Measurements from ENCODE around the gene SHOC2. TPM values are rescaled to one million over a fixed set of nuclear protein-coding genes. Genes with fewer than 3 reads are reported as not detected.

SHOC2 gene
- total RNA-seq (10 to 100 TPM; 34.8 to 41.2 (median 37.6) TPM), polyA plus RNA-seq (10 to 100 TPM; 20.0 to 45.8 (median 22.5) TPM)
- long read RNA-seq, donor 1, transcript SHOC2-202 (9 exons, 3,943 nt), result major isoform, 12 of 17 reads
- long read RNA-seq, donor 1, partial matches to known transcripts, result 2 of 17 reads
- long read RNA-seq, donor 1, other reads (novel, unspliced or antisense), result 3 of 17 reads
- long read RNA-seq, donor 2, transcript SHOC2-202 (9 exons, 3,943 nt), result major isoform, 32 of 49 reads
- long read RNA-seq, donor 2, partial matches to known transcripts, result 10 of 49 reads
- long read RNA-seq, donor 2, other reads (novel, unspliced or antisense), result 7 of 49 reads

DNA sequence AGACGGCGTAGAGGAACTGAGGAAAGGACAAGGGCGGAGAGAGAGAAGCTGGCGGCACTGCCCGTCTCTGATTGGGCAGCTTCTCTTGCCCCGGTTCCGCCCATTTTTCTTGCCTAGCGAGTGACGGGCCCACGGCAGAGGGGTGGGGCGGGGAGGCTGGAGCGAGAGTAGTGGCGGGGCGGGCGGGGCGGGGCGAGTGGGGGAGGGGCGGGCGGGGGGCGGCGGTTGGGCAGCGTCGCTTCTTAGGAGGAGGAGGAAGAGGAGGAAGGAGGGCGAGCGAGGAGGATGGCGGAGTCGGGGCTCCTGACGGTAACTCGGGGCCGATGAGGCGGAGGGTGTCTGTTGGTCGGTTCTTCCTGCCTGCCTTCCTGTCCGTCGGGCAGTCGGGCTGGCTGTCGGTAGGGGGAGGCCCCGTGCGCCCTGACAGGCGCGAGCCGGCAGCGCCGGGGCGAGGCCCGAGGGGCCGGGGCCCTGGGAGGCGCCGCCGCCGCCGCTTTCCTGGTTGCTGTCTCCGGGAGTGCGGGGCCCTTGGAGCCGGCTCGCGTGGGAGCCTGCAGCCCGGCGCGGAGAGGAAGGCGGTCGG, at the start of gene SHOC2:
Gene SHOC2 (plus strand): TSS at position 256 of the 583 bp plus-strand sequence. CDS start 44,755 bp downstream, outside the sequence.
- intact Hi-C loops (cut with DNase I), result loop anchor here in 1 of 2 donors (1.0 kb wide), 1 partner anchor 48 kb away; the partner anchor contains the start of gene PDCD4
- no peaks in the 10 kb centered on the region for H3K27me3 ChIP-seq (ENCODE audit: insufficient read depth in 3 of 3, low read length in 2 of 3)

DNA sequence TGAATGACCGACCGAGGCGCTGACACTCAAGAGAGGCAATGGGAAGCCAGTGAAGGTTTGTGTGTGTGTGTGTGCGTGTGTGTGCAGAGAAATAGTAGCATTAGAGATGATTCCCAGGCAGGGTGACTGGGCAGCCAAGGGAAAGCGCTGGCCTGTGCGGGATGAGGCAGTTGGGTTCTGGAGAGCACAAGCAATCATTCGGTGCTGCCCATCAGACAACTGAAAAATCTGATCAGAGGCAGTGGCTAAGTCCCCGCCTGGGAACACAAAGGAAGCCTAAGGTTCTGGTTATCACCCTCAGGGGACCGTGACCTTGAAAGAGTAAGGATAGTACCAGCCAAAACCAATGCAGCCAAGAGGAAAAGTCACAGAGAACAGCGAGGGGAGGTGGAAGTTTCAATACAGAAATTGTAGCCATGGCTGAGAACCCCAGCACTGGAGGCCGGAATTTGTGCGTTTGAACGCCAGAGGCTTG, 48.5 kb upstream of the SHOC2 start:
- Histone ChIP-seq H3K27ac (peak overlapping the region; percentile 96), H3K36me3 (ENCODE audit: insufficient read depth in 1 of 2, low read depth in 1 of 2) (peaks cover 0 to under 1% of the 10 kb centered on the region in 2 donors), H3K9me3 (no peaks in the 10 kb centered on the region), H3K4me3 (peak overlapping the region; percentile 96), H3K4me1 (peaks cover 22% of the 10 kb centered on the region), H3K27me3 (ENCODE audit: insufficient read depth in 3 of 3, low read length in 2 of 3) (no peaks in the 10 kb centered on the region)
- DNase-seq (peak in 1 of 2 donors; percentile 56), ATAC-seq (no peak)
- TF ChIP-seq, protein P1, sequence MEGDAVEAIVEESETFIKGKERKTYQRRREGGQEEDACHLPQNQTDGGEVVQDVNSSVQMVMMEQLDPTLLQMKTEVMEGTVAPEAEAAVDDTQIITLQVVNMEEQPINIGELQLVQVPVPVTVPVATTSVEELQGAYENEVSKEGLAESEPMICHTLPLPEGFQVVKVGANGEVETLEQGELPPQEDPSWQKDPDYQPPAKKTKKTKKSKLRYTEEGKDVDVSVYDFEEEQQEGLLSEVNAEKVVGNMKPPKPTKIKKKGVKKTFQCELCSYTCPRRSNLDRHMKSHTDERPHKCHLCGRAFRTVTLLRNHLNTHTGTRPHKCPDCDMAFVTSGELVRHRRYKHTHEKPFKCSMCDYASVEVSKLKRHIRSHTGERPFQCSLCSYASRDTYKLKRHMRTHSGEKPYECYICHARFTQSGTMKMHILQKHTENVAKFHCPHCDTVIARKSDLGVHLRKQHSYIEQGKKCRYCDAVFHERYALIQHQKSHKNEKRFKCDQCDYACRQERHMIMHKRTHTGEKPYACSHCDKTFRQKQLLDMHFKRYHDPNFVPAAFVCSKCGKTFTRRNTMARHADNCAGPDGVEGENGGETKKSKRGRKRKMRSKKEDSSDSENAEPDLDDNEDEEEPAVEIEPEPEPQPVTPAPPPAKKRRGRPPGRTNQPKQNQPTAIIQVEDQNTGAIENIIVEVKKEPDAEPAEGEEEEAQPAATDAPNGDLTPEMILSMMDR (IDR thresholded peaks at IDR 0.05), result no peak
- 36 to 51% (median 37%) methylated on average over 13 of the region's 13 CpGs for WGBS, 3 donors
- intact Hi-C loops (cut with DNase I), result loop anchor here (1.0 to 5.0 kb wide), 4 partner anchors 44 to 69 kb away; partner anchors contain the start of genes BBIP1 (in 1 of the 2) and SHOC2 (in 1 of the 2)

More for the DNA sequence above, at the start of gene SHOC2:
- TF ChIP-seq, protein P1 (IDR thresholded peaks at IDR 0.05), result peak; percentile 14
- Histone ChIP-seq H3K27ac (peak within 1 kb of the TSS; percentile 97), H3K4me3 (peak within 1 kb of the TSS; percentile 85), H3K4me1 (peaks cover 50% of the 10 kb centered on the region), H3K36me3 (ENCODE audit: insufficient read depth in 1 of 2, low read depth in 1 of 2) (peaks cover 0 to 7% of the 10 kb centered on the region in 2 donors), H3K9me3 (no peaks in the 10 kb centered on the region)
- DNase-seq, result peak; percentile 99 to 100
- ATAC-seq, result peak; percentile 52 to 64 (median 55)
- WGBS, 3 donors, result 0% methylated on average over 28 to 60 of the region's 61 CpGs

DNA sequence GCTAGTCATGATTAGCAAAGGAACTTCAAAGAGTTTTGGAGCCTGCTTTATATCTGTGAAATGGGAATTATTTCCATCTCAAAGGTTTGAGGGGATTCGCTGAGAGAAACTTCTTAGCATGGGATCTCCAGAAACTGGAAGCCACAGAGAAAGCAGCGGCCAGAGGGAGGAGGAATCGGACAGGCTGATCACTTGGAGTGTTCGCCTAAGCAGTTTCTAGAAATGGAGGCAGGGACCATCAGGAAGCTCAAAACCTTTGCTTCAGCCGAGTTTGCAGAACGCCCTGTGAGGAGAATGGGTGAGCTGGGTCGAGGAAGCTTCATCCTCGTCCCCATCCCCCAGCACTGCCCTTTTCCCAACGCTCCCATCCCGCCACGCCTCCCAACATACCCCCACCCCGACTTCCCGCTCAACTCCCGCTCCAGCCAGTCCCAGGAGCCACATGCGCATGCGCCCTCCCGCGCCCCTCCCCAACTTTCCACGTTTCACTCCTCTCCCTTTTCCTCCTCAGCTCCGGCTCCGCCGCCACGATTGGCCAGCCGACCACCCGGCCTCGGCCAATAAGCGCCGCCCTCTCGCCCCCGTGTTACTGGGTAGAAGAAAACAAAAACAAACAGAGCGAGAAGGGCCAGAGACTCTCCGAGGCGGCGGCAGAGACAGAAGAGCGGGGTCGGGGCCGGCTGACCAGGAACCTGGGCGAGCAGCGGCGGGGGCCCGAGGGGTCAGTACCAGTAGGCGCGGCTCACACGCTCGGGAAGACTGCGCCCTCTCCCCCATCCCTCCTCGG, 47.9 kb upstream of the SHOC2 start, which contains the start of gene PDCD4:
Gene PDCD4 (plus strand): TSS at position 631 of the 787 bp plus-strand sequence. CDS start 4,100 bp downstream, outside the sequence.
- Histone ChIP-seq H3K36me3 (ENCODE audit: insufficient read depth in 1 of 2, low read depth in 1 of 2) (peaks cover 0 to 6% of the 10 kb centered on the region in 2 donors), H3K4me3 (peak within 1 kb of the TSS; percentile 96), H3K4me1 (peaks cover 22% of the 10 kb centered on the region), H3K27ac (peak within 1 kb of the TSS; percentile 96), H3K27me3 (ENCODE audit: insufficient read depth in 3 of 3, low read length in 2 of 3) (no peaks in the 10 kb centered on the region), H3K9me3 (no peaks in the 10 kb centered on the region)
- peak; percentile 99 to 100 for DNase-seq
- ATAC-seq, result peak; percentile 97 to 98 (median 98)
- intact Hi-C loops (cut with DNase I), result loop anchor here (1.0 to 5.0 kb wide), 4 partner anchors 44 to 69 kb away; partner anchors contain the start of genes BBIP1 (in 1 of the 2) and SHOC2 (in 1 of the 2)
- 0% methylated on average over 46 to 47 of the region's 47 CpGs for WGBS, 3 donors
- TF ChIP-seq, protein P1 (IDR thresholded peaks at IDR 0.05), result no peak
